AG04449 (cell line): ENCODE data around the gene KRTAP22-1.

ENCODE experiments used
- CTCF ChIA-PET: fragments of 350-600 bp; formaldehyde crosslinking; extraction: SDS; loops from one replicate; lab custom pipeline; 2021; ENCODE audit warnings: antibody characterized with exemption; lab: Yijun Ruan, JAX
- POLR2A ChIA-PET: fragments of 400-600, 350-600 bp; formaldehyde crosslinking; extraction: SDS; loops from one replicate; lab custom pipeline; 2020; ENCODE audit warnings: antibody characterized with exemption, inconsistent platforms; lab: Yijun Ruan, JAX
- DNase-seq: peaks from one replicate; pipeline ENCODE4 v3.0.0-alpha.2; 2010; ENCODE audit warnings: low read depth, low spot score
- H3K4me3 ChIP-seq: 2 replicates; pipeline ENCODE4 v1.5.1; 2011; ENCODE audit warnings: low read depth, mild to moderate bottlenecking, control low read depth, low read length
- TF ChIP-seq, protein P1 (sequence below): IDR thresholded peaks from one replicate; pipeline ENCODE4 v1.5.1; 2011; ENCODE audit warnings: mild to moderate bottlenecking, moderate library complexity, low read length, control low read depth, inconsistent platforms; ENCODE audit not compliant: insufficient read depth; ENCODE audit errors: missing control alignments

The KRTAP22-1 gene

DNA sequence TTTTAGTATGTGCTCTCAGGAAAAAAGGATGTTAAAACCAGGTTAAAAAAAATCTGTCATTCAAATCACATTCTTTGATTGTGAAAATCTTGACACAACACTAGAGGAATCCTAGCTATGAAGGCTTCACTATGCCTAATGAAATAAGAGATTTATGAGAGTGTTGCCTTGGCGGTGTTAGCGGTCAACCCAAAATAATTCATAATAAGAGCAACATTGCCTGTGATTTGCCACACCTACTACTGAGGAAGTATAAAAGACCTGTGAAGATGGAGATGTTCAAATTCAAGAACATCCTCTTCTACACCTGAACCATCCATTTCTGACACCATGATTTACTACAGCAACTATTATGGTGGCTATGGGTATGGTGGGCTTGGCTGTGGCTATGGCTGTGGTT is 15.2 kb downstream of the KRTAP22-1 start, which contains the start of gene KRTAP20-1:
KRTAP20-1 (plus strand) TSS at position 301 of the 400 bp plus-strand sequence; CDS start at position 331, 30 bp downstream.
- ChIA-PET CTCF (no interaction called here), POLR2A (no interaction called here)
- DNase-seq, result no peak
- no peak within 1 kb of the TSS for H3K4me3 ChIP-seq
- TF ChIP-seq, protein P1, sequence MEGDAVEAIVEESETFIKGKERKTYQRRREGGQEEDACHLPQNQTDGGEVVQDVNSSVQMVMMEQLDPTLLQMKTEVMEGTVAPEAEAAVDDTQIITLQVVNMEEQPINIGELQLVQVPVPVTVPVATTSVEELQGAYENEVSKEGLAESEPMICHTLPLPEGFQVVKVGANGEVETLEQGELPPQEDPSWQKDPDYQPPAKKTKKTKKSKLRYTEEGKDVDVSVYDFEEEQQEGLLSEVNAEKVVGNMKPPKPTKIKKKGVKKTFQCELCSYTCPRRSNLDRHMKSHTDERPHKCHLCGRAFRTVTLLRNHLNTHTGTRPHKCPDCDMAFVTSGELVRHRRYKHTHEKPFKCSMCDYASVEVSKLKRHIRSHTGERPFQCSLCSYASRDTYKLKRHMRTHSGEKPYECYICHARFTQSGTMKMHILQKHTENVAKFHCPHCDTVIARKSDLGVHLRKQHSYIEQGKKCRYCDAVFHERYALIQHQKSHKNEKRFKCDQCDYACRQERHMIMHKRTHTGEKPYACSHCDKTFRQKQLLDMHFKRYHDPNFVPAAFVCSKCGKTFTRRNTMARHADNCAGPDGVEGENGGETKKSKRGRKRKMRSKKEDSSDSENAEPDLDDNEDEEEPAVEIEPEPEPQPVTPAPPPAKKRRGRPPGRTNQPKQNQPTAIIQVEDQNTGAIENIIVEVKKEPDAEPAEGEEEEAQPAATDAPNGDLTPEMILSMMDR, result no peak

DNA sequence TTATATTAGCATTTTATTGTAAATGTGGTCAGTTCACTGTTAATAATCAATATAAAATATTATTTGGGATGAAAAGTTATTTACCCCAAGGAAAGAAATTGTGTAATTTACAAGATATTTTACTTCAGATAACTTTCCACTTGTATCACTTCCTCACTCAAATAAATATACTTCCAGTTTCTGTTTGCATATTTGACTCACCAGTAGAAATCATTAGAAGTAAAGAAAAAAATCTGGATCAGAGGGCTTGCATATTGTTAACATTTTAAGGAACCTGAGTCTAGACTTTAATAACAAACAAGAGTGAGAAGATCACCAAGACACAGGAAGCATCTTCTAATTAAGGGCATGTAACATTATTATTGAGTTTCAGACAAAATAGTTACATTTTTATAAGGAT is 19.2 kb downstream of the KRTAP22-1 start:
- DNase-seq, result no peak
- no peak overlapping the region for H3K4me3 ChIP-seq
- POLR2A ChIA-PET, result no interaction called here
- TF ChIP-seq, protein P1, result no peak
- CTCF ChIA-PET, result no interaction called here

DNA sequence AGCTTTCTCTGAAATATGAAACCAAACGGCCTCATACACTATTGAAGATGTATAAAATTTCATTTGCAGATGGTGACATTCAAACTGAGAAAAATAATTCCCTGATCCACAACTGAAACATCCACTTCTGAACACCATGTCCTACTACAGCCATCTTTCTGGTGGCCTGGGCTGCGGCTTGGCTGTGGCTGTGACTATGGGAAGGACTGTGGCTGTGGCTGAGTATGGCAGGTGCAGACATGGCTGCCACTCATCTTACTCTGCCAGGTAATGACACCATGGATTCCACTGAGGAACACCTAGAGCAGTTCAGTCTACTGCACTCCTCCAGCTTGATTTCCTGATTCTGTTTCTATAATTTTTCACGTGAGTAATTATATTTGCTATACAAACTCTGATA is 19.6 kb downstream of the KRTAP22-1 start, which contains the start of gene KRTAP20-4:
KRTAP20-4 (plus strand) TSS at position 106 of the 400 bp plus-strand sequence.
- TF ChIP-seq, protein P1, result no peak
- CTCF ChIA-PET, result no interaction called here
- POLR2A ChIA-PET, result no interaction called here
- no peak within 1 kb of the TSS for H3K4me3 ChIP-seq
- DNase-seq, result no peak

DNA sequence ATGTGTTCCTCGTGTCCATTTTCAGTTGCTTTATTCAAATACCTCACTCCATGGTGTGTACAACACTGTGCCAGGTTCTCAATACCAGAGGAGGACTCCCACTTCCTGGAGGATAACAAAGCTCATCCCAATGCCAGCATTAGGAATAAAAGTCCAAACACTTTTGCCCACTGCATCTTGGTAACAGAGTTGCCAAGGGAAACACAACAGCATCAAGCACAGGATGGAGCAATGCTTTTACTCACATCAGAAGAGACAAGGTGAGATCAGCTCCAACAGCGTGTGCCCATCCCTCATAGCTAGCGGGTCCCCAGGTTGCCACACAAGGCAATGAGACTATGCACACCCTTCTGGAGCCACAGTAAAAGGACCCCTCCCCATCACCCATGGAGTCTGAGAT is 22.5 kb downstream of the KRTAP22-1 start:
- no peak for DNase-seq
- TF ChIP-seq, protein P1, result no peak
- ChIA-PET POLR2A (no interaction called here), CTCF (interaction anchor here (0.6 kb wide), 1 partner anchor 197 kb away, joined by 3 read pairs; no protein-coding TSS in a partner anchor)
- H3K4me3 ChIP-seq, result no peak overlapping the region

DNA sequence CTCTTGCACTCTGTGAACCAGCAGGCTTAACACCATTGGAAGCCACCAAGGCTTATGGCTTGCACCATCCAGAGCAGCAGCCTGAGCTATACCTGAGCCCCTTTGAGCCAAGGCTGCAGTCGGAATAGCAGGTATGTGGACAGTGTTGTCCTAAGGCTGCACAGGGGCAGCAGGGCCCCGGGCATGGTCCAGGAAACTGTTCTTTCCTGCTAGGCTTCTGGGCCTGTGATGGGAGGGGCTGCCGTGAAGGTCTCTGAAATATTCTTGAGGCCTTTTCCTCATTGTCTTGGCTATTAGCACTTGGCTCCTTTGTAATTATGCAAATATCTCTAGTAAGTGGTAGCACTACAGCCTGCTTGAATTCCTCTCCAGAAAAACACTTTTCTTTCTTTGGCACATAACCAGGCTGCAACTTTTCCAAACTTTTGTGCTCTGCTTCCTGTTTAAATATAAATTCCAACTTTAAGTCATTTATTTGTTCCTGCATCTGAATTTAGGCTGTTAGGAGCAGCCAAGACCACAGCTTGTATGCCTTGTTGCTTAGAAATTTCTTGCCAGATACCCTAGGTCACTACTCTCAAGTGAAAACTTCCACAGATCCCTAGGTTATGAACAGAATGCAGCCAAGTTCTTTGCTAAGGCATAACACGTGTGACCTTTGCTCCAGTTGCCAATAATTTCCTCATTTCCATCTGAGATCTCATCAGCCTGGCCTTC is 24.7 kb downstream of the KRTAP22-1 start:
- POLR2A ChIA-PET, result no interaction called here
- CTCF ChIA-PET, result no interaction called here
- no peak for DNase-seq
- TF ChIP-seq, protein P1, result no peak
- no peak overlapping the region for H3K4me3 ChIP-seq

DNA sequence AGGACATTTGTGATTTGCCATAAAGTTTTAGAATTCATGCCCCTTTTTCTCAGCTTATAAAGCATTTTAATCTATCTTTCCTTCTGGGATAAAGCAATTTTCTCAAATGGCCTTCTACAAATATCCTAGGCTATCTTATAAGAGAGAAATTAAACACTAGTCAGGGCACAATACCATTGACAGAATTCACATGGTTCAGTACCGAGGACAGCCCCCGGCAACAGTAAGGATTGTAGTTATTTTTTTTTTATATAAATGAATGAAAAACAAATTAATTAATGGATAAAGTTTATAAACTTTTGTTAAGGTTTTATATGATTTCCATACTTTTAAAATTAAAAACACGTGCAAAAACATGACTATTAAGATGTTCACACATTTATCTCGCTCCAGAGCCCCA is 27.2 kb downstream of the KRTAP22-1 start:
- ChIA-PET POLR2A (no interaction called here), CTCF (no interaction called here)
- H3K4me3 ChIP-seq, result no peak overlapping the region
- TF ChIP-seq, protein P1, result no peak
- no peak for DNase-seq
